Upper lobe of left lung (tissue), 6 donors: ENCODE data around the gene KHDC1L. TPM values are rescaled to one million over a fixed set of nuclear protein-coding genes. Genes with fewer than 3 reads are reported as not detected.
"Not testable (repeated sequence)": the region's sequence is repeated elsewhere in the genome, so short reads cannot be mapped to it uniquely, and the experiment has no call there.

Experiments
- ATAC-seq, 2 donors: fragments of 200-7000 bp; cut with Tn5 transposase; one replicate each; pipeline ENCODE4 v1.9.1; 2022; ENCODE audit warnings: mild to moderate bottlenecking in 2 of 2, moderate library complexity in 2 of 2; ENCODE audit not compliant: low FRiP score in 2 of 2
- DNase-seq, 2 donors: peaks; one replicate each; pipeline ENCODE4 v3.0.0-alpha.2; 2019 to 2020
- H3K27ac ChIP-seq, 4 donors: fragments of 200-600 bp; sonication (generic); one replicate each; pipeline ENCODE4 v1.5.1; 2016 to 2019
- H3K27me3 ChIP-seq, 4 donors: fragments of 200-600 bp; sonication (generic); one replicate each; pipeline ENCODE4 v1.5.1; 2017 to 2019
- H3K36me3 ChIP-seq, 4 donors: fragments of 200-600 bp; sonication (generic); one replicate each; pipeline ENCODE4 v1.5.1; 2016 to 2019
- H3K4me1 ChIP-seq, 4 donors: fragments of 200-600 bp; sonication (generic); one replicate each; pipeline ENCODE4 v1.5.1; 2018 to 2019
- H3K4me3 ChIP-seq, 4 donors: fragments of 200-600 bp; sonication (generic); one replicate each; pipeline ENCODE4 v1.5.1; 2017 to 2019; ENCODE audit warnings: mild to moderate bottlenecking in 2 of 4, moderate library complexity in 1 of 4
- H3K9me3 ChIP-seq, 4 donors: fragments of 200-600 bp; sonication (generic); one replicate each; pipeline ENCODE4 v1.5.1; 2018 to 2019
- CTCF ChIP-seq, 6 experiments: fragments of 450-650 bp in 4 of 6; fragments of 200-600 bp in 2 of 6; sonication (generic) in 2 of 6; IDR thresholded peaks; one replicate each; pipeline ENCODE4 v1.5.1; 2016 to 2019; ENCODE audit warnings: antibody characterized with exemption in 6 of 6
- EP300 ChIP-seq, 4 donors: sonication (generic); formaldehyde crosslinking; IDR thresholded peaks; one replicate each; pipeline ENCODE4 v1.5.1; 2017; ENCODE audit warnings: antibody characterized with exemption in 4 of 4, control low read depth in 2 of 4
- POLR2A ChIP-seq, 4 donors: fragments of 450-650 bp; IDR thresholded peaks; one replicate each; pipeline ENCODE4 v1.5.1; 2016 to 2017; ENCODE audit warnings: antibody characterized with exemption in 4 of 4, mild to moderate bottlenecking in 2 of 4
- POLR2AphosphoS5 ChIP-seq, 2 donors: sonication (generic); formaldehyde crosslinking; IDR thresholded peaks; one replicate each; pipeline ENCODE4 v1.5.1; 2017; ENCODE audit warnings: antibody characterized with exemption in 2 of 2
- WGBS, 2 donors: methylation state at CpG; one replicate each; pipeline ENCODE4 v1.1.5; 2017 to 2018; 5-methylcytosine and 5-hydroxymethylcytosine counted together
- total RNA-seq, 6 donors: library from RNA; depleted of rRNA in 4 of 6; stranded (reverse); fragments of >200 nt in 4 of 6; gene quantifications; one replicate each; pipeline versions ENCODE4 v1.1.0 to v1.2.1, GENCODE V29; 2016 to 2021
- donor health status: DM: no; HTN: no; CAD: no; lungs with moderate emphysema.
- donor health status: DM: no; HTN: yes; CAD: no; lungs with severe emphysema.

The KHDC1L gene
- total RNA-seq, 6 donors from 2014 or later = not detected

- H3K36me3 ChIP-seq = no peaks in the 10 kb centered on the region
- no peak overlapping the region for H3K4me3 ChIP-seq
- no peaks in the 10 kb centered on the region for H3K27me3 ChIP-seq
- H3K27ac ChIP-seq = no peak overlapping the region
- no peaks in the 10 kb centered on the region for H3K4me1 ChIP-seq
- DNase-seq = no peak
- ATAC-seq = no peak
- 90 to 94% methylated on average over 5 to 7 of the region's 7 CpGs for WGBS, 2 donors
- TF ChIP-seq POLR2AphosphoS5 (IDR thresholded peaks at IDR 0.05) = no peak
- no peak for TF ChIP-seq EP300 (IDR thresholded peaks at IDR 0.05)
- no peak for TF ChIP-seq POLR2A (IDR thresholded peaks at IDR 0.05)
- no peak for TF ChIP-seq CTCF (IDR thresholded peaks at IDR 0.05)
- H3K9me3 ChIP-seq = no peaks in the 10 kb centered on the region
Measured at GRCh38 chr6:73194744-73195143, 30.6 kb downstream of the KHDC1L start.

- H3K27me3 ChIP-seq, H3K36me3 ChIP-seq, H3K4me3 ChIP-seq, H3K9me3 ChIP-seq, DNase-seq, H3K27ac ChIP-seq, H3K4me1 ChIP-seq, ATAC-seq: not testable (repeated sequence)
- 88 to 99% methylated on average over 4 of the region's 4 CpGs for WGBS, 2 donors
Measured at GRCh38 chr6:73193302-73193701, 32.0 kb downstream of the KHDC1L start.

GRCh38 chr6:73182021-73182607 lies 43.2 kb downstream of the KHDC1L start:
- peaks cover 0 to 6% (median 2%) of the 10 kb centered on the region in 4 donors for H3K4me1 ChIP-seq
- 83 to 87% methylated on average over 2 of the region's 2 CpGs for WGBS, 2 donors
- H3K27ac ChIP-seq = no peak overlapping the region
- H3K27me3 ChIP-seq = no peaks in the 10 kb centered on the region
- TF ChIP-seq CTCF (IDR thresholded peaks at IDR 0.05) (no peak), EP300 (IDR thresholded peaks at IDR 0.05) (no peak), POLR2A (IDR thresholded peaks at IDR 0.05) (no peak), POLR2AphosphoS5 (IDR thresholded peaks at IDR 0.05) (no peak)
- no peak for ATAC-seq
- DNase-seq = no peak
- H3K36me3 ChIP-seq = no peaks in the 10 kb centered on the region
- no peak overlapping the region for H3K4me3 ChIP-seq
- H3K9me3 ChIP-seq = no peaks in the 10 kb centered on the region

- WGBS, 2 donors = 24 to 28% methylated on average over 7 of the region's 7 CpGs
- peak; percentile 76 to 89 for ATAC-seq
- Histone ChIP-seq H3K9me3 (no peaks in the 10 kb centered on the region), H3K4me1 (peaks cover 0 to 6% (median 2%) of the 10 kb centered on the region in 4 donors), H3K27me3 (no peaks in the 10 kb centered on the region), H3K4me3 (peak overlapping the region in 2 of 4 donors; percentile 31 to 34), H3K27ac (no peak overlapping the region), H3K36me3 (no peaks in the 10 kb centered on the region)
- peak; percentile 63 to 83 (median 74) for TF ChIP-seq CTCF (IDR thresholded peaks at IDR 0.05)
- no peak for TF ChIP-seq POLR2A (IDR thresholded peaks at IDR 0.05)
- DNase-seq = no peak
Measured at GRCh38 chr6:73180763-73181619, 44.3 kb downstream of the KHDC1L start.

GRCh38 chr6:73180076-73180738 lies 45.1 kb downstream of the KHDC1L start:
- no peaks in the 10 kb centered on the region for H3K36me3 ChIP-seq
- ATAC-seq (no peak), DNase-seq (no peak)
- H3K27ac ChIP-seq = no peak overlapping the region
- no peaks in the 10 kb centered on the region for H3K9me3 ChIP-seq
- H3K4me3 ChIP-seq = peak overlapping the region in 1 of 4 donors; percentile 34
- no peaks in the 10 kb centered on the region for H3K27me3 ChIP-seq
- 77 to 82% methylated on average over 6 of the region's 6 CpGs for WGBS, 2 donors
- TF ChIP-seq POLR2AphosphoS5 (IDR thresholded peaks at IDR 0.05) = no peak
- no peak for TF ChIP-seq POLR2A (IDR thresholded peaks at IDR 0.05)
- TF ChIP-seq CTCF (IDR thresholded peaks at IDR 0.05) = no peak
- TF ChIP-seq EP300 (IDR thresholded peaks at IDR 0.05) = no peak
- H3K4me1 ChIP-seq = peaks cover 0 to 6% (median 2%) of the 10 kb centered on the region in 4 donors
